Bronchial epithelial cell (primary cell): ENCODE data around the gene LRRC4C. TPM values are rescaled to one million over a fixed set of nuclear protein-coding genes. Genes with fewer than 3 reads are reported as not detected.

ENCODE experiments used
- DNase-seq: peaks from one replicate; pipeline ENCODE4 v3.0.0-alpha.2; 2010; ENCODE audit warnings: low read depth
- FAIRE-seq: peaks from 2 replicates; lab custom pipeline; 2011; peaks lifted over from hg19 to GRCh38; lab: Jason Lieb, UNC
- H3K27me3 ChIP-seq: 2 replicates; pipeline ENCODE4 v1.5.1; 2011; ENCODE audit warnings: low read length; ENCODE audit not compliant: control insufficient read depth, insufficient read depth
- H3K36me3 ChIP-seq: 2 replicates; pipeline ENCODE4 v1.5.1; 2011; ENCODE audit warnings: low read length; ENCODE audit not compliant: control insufficient read depth, insufficient read depth
- H3K4me3 ChIP-seq: 2 replicates; pipeline ENCODE4 v1.5.1; 2011; ENCODE audit warnings: mild to moderate bottlenecking, low read depth, low read length, control low read depth
- CTCF ChIP-seq: IDR thresholded peaks from 2 replicates; pipeline ENCODE4 v1.5.1; 2011; ENCODE audit warnings: mild to moderate bottlenecking, moderate library complexity, low read length, control low read depth, inconsistent platforms; ENCODE audit not compliant: insufficient read depth, severe bottlenecking
- total RNA-seq: library from RNA; depleted of rRNA; stranded (reverse); fragments of >200 nt; gene quantifications from 2 replicates; pipeline ENCODE4 v1.2.1, GENCODE V29; 2014

LRRC4C gene
- total RNA-seq, 1 donor from 2014 or later: not detected

DNA sequence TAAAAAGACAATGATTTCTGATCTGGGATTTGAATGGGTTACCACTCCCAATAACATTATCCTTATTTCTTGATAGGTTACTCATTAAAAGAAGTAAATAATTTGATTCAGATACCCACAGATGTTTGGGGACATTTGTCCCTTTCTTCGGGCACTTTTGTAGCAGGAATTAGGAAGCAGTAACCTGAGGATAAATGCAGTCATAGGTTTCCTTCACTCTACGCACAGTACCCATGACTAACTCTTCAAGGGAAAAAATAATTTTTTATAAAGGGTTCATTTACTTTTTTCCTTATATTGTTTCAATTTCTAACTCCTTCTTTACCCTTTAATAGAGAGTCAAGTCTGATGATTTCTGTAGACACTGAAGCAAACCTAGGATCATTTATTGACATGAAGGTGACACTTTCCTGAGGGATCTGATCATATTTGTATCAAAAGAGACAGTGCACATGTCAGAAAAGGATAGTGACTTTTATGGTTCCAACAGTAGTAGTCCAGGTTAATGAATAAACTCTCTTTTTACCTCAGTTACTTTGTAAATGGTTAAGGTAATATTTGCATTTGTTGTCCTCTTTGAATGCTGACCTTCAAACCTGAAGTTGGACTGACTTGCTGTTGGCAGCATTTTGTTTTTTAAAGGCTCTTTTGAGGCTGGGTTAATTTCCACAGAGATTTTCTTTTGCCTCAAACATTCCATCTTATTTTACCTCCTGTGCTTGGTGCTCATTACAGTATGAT lies 1072.0 kb downstream of the LRRC4C start:
- no peaks in the 10 kb centered on the region for H3K27me3 ChIP-seq
- no peak for DNase-seq
- no peaks in the 10 kb centered on the region for H3K36me3 ChIP-seq
- FAIRE-seq: no peak
- no peak for TF ChIP-seq CTCF
- no peak overlapping the region for H3K4me3 ChIP-seq

DNA sequence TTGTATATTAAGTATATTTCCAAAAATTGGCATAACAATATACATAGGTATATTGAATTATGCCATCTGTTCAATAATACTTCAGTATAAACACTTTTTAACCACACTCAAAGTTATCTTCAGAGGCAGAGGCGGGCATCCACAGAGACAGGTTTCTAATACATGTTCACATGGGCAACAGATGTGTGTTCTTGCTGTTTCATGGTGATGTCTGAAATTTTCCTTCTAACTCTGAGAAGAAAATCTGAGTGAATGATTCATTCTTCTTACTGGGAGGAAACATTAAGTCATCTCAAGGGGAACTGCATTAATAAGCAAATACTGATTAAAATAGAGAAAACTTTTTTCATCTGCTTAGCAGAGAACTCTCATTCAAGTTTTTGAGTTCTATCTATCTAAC lies 1074.5 kb downstream of the LRRC4C start:
- H3K4me3 ChIP-seq: no peak overlapping the region
- H3K27me3 ChIP-seq: no peaks in the 10 kb centered on the region
- no peaks in the 10 kb centered on the region for H3K36me3 ChIP-seq
- FAIRE-seq (no peak), DNase-seq (peak; percentile 2)
- no peak for TF ChIP-seq CTCF

- no peak overlapping the region for H3K4me3 ChIP-seq
- H3K27me3 ChIP-seq: no peaks in the 10 kb centered on the region
- no peaks in the 10 kb centered on the region for H3K36me3 ChIP-seq
- DNase-seq: no peak
- FAIRE-seq: no peak
- no peak for TF ChIP-seq CTCF
These were observed 1078.0 kb downstream of the LRRC4C start for GRCh38 chr11:40381481-40381880.

- FAIRE-seq: no peak
- TF ChIP-seq CTCF: no peak
These were observed 1078.6 kb downstream of the LRRC4C start for GRCh38 chr11:40380835-40381234.

DNA sequence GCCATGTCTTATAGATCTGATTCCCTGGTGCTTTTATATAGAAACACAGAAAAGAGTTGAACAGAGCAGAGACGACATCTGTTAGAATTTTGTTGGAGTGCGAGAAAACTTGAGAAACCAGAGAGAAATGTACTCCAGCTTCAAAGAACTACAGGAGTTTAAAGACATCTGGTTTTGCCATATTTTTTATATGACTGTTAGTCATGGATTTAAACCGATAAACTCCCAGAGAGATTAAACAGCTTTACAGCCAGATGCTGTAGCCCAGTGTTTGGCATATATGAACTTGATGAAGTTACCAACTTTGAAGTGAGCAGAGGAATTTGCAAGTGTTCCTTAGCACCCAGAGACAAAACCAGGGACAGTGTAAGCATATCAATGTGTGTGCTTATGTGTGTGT lies 1083.1 kb downstream of the LRRC4C start:
- Histone ChIP-seq H3K36me3 (no peaks in the 10 kb centered on the region), H3K27me3 (no peaks in the 10 kb centered on the region), H3K4me3 (no peak overlapping the region)
- FAIRE-seq (no peak), DNase-seq (no peak)
- TF ChIP-seq CTCF: no peak

More at GRCh38 chr11:40380835-40381234, 1078.6 kb downstream of the LRRC4C start:
- no peaks in the 10 kb centered on the region for H3K36me3 ChIP-seq
- no peak overlapping the region for H3K4me3 ChIP-seq
- no peaks in the 10 kb centered on the region for H3K27me3 ChIP-seq
- no peak for DNase-seq
